ENCODE data around the gene PLA2G6. TPM values are rescaled to one million over a fixed set of nuclear protein-coding genes. Genes with fewer than 3 reads are reported as not detected.

The PLA2G6 gene
- total RNA-seq, 1 experiment from 2014 or later, result 24.1 TPM

DNA sequence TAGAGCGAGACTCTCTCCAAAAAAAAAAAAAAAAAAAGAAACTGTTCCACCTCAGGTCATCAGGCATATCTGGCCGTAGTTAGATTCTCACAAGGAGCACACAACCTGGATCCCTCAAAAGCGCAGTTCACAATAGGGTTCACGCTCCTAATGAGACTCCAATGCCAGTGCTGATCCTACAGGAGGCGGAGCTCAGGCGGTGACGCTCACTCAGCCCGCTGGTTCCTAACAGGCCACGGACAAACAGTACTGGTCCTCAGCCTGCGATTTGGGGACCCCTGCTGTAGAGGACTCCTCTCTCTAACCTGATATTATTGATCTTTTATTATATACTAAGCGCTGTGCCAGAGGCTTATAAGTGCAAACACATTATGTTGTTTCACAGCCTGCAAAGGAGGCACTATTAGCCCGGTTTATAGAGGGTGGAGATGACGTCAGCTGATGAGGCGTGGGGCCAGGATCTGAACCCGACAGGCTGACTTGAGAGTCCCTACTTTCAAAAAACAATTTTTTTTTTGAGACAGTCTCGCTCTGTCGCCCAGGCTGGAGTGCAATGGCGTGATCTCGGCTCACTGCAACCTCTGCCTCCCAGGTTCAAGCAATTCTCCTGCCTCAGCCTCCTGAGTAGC, 15.3 kb upstream of the PLA2G6 start:
- Histone ChIP-seq H3K9me3 (ENCODE audit: control insufficient read depth, low read depth, low read length) (no peaks in the 10 kb centered on the region), H2BK12ac (ENCODE audit: insufficient read length, low read depth, low read length) (no peak overlapping the region), H2BK15ac (ENCODE audit: low read depth, low read length) (no peak overlapping the region), H3K4me1 (ENCODE audit: insufficient read depth, low read length) (no peaks in the 10 kb centered on the region), H3K27me3 (ENCODE audit: insufficient read depth, low read length) (no peaks in the 10 kb centered on the region; the same call in 1 of the 2 replicates), H3K4ac (ENCODE audit: low read depth, low read length) (no peak overlapping the region), H2BK5ac (ENCODE audit: insufficient read length, low read length) (no peak overlapping the region), H4K5ac (ENCODE audit: insufficient read length, low read depth, low read length) (no peak overlapping the region), H4K20me1 (ENCODE audit: control insufficient read depth, insufficient read depth, insufficient read length) (no peaks in the 10 kb centered on the region), H3K4me2 (ENCODE audit: insufficient read depth, insufficient read length, low read length) (no peak overlapping the region), H3K79me2 (ENCODE audit: insufficient read depth, low read length) (0 out of 2 replicates have a peak, but pooled peaks cover 2% of the 10 kb centered on the region), H2AFZ (ENCODE audit: low read length) (peak overlapping the region; percentile 34), H2BK120ac (ENCODE audit: low read depth, low read length, poor library complexity, severe bottlenecking) (no peak overlapping the region), H3K14ac (ENCODE audit: insufficient read depth, low read length) (no peak overlapping the region), H4K8ac (replicated peaks; ENCODE audit: insufficient read length, low read depth, low read length) (no peak overlapping the region), H3K23me2 (ENCODE audit: insufficient read length, low read depth, low read length, poor library complexity, severe bottlenecking) (peaks cover 7% of the 10 kb centered on the region), H3K56ac (ENCODE audit: insufficient read length, low read depth, low read length) (no peak overlapping the region), H3T11ph (ENCODE audit: low read length) (no peak overlapping the region), H3K18ac (ENCODE audit: insufficient read length, low read depth, low read length) (no peak overlapping the region), H3K79me1 (ENCODE audit: insufficient read depth, low read depth, low read length, poor library complexity, severe bottlenecking) (no peaks in the 10 kb centered on the region), H2AK5ac (ENCODE audit: insufficient read length, low read length) (no peak overlapping the region), H3K27ac (ENCODE audit: insufficient read length, low read depth, low read length) (no peak overlapping the region), H3K9ac (ENCODE audit: extremely low read depth, insufficient read length, low read length) (no peak overlapping the region), H2BK20ac (ENCODE audit: low read depth, low read length, poor library complexity, severe bottlenecking) (no peak overlapping the region), H4K91ac (ENCODE audit: insufficient read length, low read depth, low read length) (no peak overlapping the region), H3K23ac (ENCODE audit: insufficient read length, low read depth, low read length) (no peak overlapping the region)
- no peak for TF ChIP-seq CTCF (conservative IDR thresholded peaks at IDR 0.05)
- Mint-ChIP-seq H3K4me3 (no peak overlapping the region), H3K27ac (no peak overlapping the region), H3K4me1 (peaks cover 9% of the 10 kb centered on the region in 2 experiments), H3K9me3 (no peaks in the 10 kb centered on the region; a peak in 1 of 5 replicates), H3K27me3 (ENCODE audit: low read depth) (peaks cover 51% of the 10 kb centered on the region), H3K36me3 (ENCODE audit: insufficient read depth in 1 of 3, low read depth in 3 of 3) (no peaks in the 10 kb centered on the region)
- DNase-seq, result peak; percentile 55
- no CpG with 5 or more reads among the region's 19 CpGs for WGBS (ENCODE audit: extremely low coverage, insufficient read length, low lambda C conversion rate)

All from H9 (cell line).